ENCODE measurements around the gene CENATAC.

DNA sequence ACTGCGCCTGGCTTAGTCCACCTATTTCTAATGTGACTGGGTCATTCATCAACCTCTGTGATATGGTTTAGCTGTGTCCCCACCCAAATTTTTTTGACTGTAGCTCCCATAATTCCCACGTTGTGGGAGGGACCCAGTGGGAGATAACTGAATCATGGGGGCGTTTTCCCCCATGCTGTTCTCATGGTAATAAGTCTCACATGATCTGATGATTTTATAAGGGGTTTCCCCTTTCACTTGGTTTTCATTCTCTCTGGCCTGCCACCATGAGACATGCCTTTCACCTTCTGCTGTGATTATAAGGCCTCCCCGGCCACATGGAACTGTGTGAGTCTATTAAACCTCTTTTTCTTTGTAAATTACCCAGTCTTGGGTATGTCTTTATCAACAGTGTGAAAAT lies 8.7 kb downstream of the CENATAC start:
- TF ChIP-seq, protein P1, sequence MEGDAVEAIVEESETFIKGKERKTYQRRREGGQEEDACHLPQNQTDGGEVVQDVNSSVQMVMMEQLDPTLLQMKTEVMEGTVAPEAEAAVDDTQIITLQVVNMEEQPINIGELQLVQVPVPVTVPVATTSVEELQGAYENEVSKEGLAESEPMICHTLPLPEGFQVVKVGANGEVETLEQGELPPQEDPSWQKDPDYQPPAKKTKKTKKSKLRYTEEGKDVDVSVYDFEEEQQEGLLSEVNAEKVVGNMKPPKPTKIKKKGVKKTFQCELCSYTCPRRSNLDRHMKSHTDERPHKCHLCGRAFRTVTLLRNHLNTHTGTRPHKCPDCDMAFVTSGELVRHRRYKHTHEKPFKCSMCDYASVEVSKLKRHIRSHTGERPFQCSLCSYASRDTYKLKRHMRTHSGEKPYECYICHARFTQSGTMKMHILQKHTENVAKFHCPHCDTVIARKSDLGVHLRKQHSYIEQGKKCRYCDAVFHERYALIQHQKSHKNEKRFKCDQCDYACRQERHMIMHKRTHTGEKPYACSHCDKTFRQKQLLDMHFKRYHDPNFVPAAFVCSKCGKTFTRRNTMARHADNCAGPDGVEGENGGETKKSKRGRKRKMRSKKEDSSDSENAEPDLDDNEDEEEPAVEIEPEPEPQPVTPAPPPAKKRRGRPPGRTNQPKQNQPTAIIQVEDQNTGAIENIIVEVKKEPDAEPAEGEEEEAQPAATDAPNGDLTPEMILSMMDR (IDR thresholded peaks at IDR 0.05; ENCODE audit: low read length) = no peak
- TF ChIP-seq EZH2 (optimal IDR thresholded peaks at IDR 0.05; ENCODE audit: low read depth, low read length) (no peak), EZH2phosphoT487 (IDR thresholded peaks at IDR 0.05; ENCODE audit: low read length) (no peak)
